HG03103 (cell line): ENCODE data around the gene SLC1A1.

Experiments
- ATAC-seq: cut with Tn5 transposase; IDR thresholded peaks from one replicate; pipeline ENCODE4 v1.9.1; 2021; ENCODE audit warnings: low read depth; ENCODE audit not compliant: unreplicated experiment

Gene SLC1A1

GRCh38 chr9:4489919-4490704 lies at the start of gene SLC1A1:
SLC1A1 (plus strand) TSS chr9:4490468; CDS start chr9:4490680, 212 bp downstream.
- ATAC-seq = peak; percentile 66

GRCh38 chr9:4442806-4443205 lies 47.5 kb upstream of the SLC1A1 start:
- no peak for ATAC-seq

- ATAC-seq = no peak
These were observed 46.8 kb upstream of the SLC1A1 start for GRCh38 chr9:4443439-4443838.

GRCh38 chr9:4461437-4461836 lies 28.8 kb upstream of the SLC1A1 start:
- ATAC-seq = no peak

- ATAC-seq = no peak
These were observed 26.4 kb upstream of the SLC1A1 start for GRCh38 chr9:4463824-4464223.

- peak; percentile 92 for ATAC-seq
These were observed 25.3 kb upstream of the SLC1A1 start for GRCh38 chr9:4464911-4465513.

- no peak for ATAC-seq
These were observed 24.4 kb upstream of the SLC1A1 start for GRCh38 chr9:4465910-4466309.

- ATAC-seq = no peak
These were observed 15.0 kb upstream of the SLC1A1 start for GRCh38 chr9:4475301-4475700.

GRCh38 chr9:4486176-4486575 lies 4.1 kb upstream of the SLC1A1 start:
- no peak for ATAC-seq

- ATAC-seq = no peak
These were observed 728 bp upstream of the SLC1A1 start for GRCh38 chr9:4489562-4489918.

- ATAC-seq = peak; percentile 11
These were observed 697 bp downstream of the SLC1A1 start for GRCh38 chr9:4490705-4491625.

GRCh38 chr9:4491626-4491975 lies 1.3 kb downstream of the SLC1A1 start:
- ATAC-seq = no peak

GRCh38 chr9:4494332-4494731 lies 4.1 kb downstream of the SLC1A1 start:
- no peak for ATAC-seq

- no peak for ATAC-seq
These were observed 4.5 kb downstream of the SLC1A1 start for GRCh38 chr9:4494806-4495205.

GRCh38 chr9:4495537-4495936 lies 5.3 kb downstream of the SLC1A1 start:
- no peak for ATAC-seq

GRCh38 chr9:4496497-4496896 lies 6.2 kb downstream of the SLC1A1 start:
- no peak for ATAC-seq

GRCh38 chr9:4497395-4497794 lies 7.1 kb downstream of the SLC1A1 start:
- ATAC-seq = no peak

- no peak for ATAC-seq
These were observed 7.6 kb downstream of the SLC1A1 start for GRCh38 chr9:4497855-4498254.

- no peak for ATAC-seq
These were observed 9.6 kb downstream of the SLC1A1 start for GRCh38 chr9:4499917-4500316.

GRCh38 chr9:4501147-4501507 lies 10.9 kb downstream of the SLC1A1 start:
- ATAC-seq = no peak

- ATAC-seq = no peak
These were observed 12.2 kb downstream of the SLC1A1 start for GRCh38 chr9:4502444-4502843.
